Left ventricle myocardium inferior (tissue), 1 donor: ENCODE measurements around the gene MGLL. TPM values are rescaled to one million over a fixed set of nuclear protein-coding genes. Genes with fewer than 3 reads are reported as not detected.
A peak's percentile ranks its signal among the peaks of the same experiment; 100 is the strongest.

Source experiments
- DNase-seq: peaks from one replicate; pipeline ENCODE4 v3.0.0-alpha.2; 2020
- H3K27ac ChIP-seq: fragments of 200-600 bp; replicated peaks from 2 replicates; pipeline ENCODE4 v1.8.0; 2021
- H3K27me3 ChIP-seq: fragments of 200-600 bp; 2 replicates; pipeline ENCODE4 v1.8.0; 2021; ENCODE audit warnings: low read depth
- H3K36me3 ChIP-seq: fragments of 200-600 bp; 2 replicates; pipeline ENCODE4 v1.8.0; 2021
- H3K4me1 ChIP-seq: fragments of 200-600 bp; 2 replicates; pipeline ENCODE4 v1.8.0; 2021
- H3K4me3 ChIP-seq: fragments of 200-600 bp; 2 replicates; pipeline ENCODE4 v1.8.0; 2021; ENCODE audit warnings: mild to moderate bottlenecking, moderate library complexity
- H3K9me3 ChIP-seq: fragments of 200-600 bp; replicated peaks from 2 replicates; pipeline ENCODE4 v1.8.0; 2021
- CTCF ChIP-seq: fragments of 200-600 bp; IDR thresholded peaks from 2 replicates; pipeline ENCODE4 v1.8.0; 2021; ENCODE audit warnings: antibody characterized with exemption, mild to moderate bottlenecking, borderline replicate concordance
- intact Hi-C: fragments of 100-400 bp; cut with micrococcal nuclease; formaldehyde crosslinking; loops from one replicate; pipeline ENCODE4 v1.11.0; 2022
- total RNA-seq: library from RNA; stranded (reverse); fragmentation: NEBNext Ultra II Directional; extraction: Animal tissue kit (Norgen Biotek cat#: 25700); gene quantifications from one replicate; pipeline ENCODE4 v1.2.1, GENCODE V29; 2021
- donor health status: DM: no; HTN: yes; CAD: no; lungs with severe emphysema.

MGLL gene
- total RNA-seq, 1 donor from 2014 or later, result 67.0 TPM

- Histone ChIP-seq H3K4me3 (no peak overlapping the region), H3K36me3 (peaks cover 46% of the 10 kb centered on the region), H3K27ac (peak overlapping the region; percentile 96), H3K9me3 (no peaks in the 10 kb centered on the region), H3K27me3 (no peaks in the 10 kb centered on the region), H3K4me1 (peaks cover 94% of the 10 kb centered on the region)
- no peak for TF ChIP-seq CTCF
- no peak for DNase-seq
- intact Hi-C loops, result no loop called here
These were observed 102.0 kb downstream of the MGLL start for GRCh38 chr3:127720161-127720823.

GRCh38 chr3:127719369-127719768, 102.9 kb downstream of the MGLL start:
- H3K4me3 ChIP-seq, result no peak overlapping the region
- no peaks in the 10 kb centered on the region for H3K9me3 ChIP-seq
- intact Hi-C loops, result no loop called here
- H3K27me3 ChIP-seq, result no peaks in the 10 kb centered on the region
- H3K36me3 ChIP-seq, result peaks cover 46% of the 10 kb centered on the region
- DNase-seq, result no peak
- H3K27ac ChIP-seq, result peak overlapping the region; percentile 96
- TF ChIP-seq CTCF, result no peak
- peaks cover 95% of the 10 kb centered on the region for H3K4me1 ChIP-seq

- peaks cover 46% of the 10 kb centered on the region for H3K36me3 ChIP-seq
- H3K9me3 ChIP-seq, result no peaks in the 10 kb centered on the region
- no peaks in the 10 kb centered on the region for H3K27me3 ChIP-seq
- peak overlapping the region; percentile 96 for H3K27ac ChIP-seq
- H3K4me3 ChIP-seq, result no peak overlapping the region
- intact Hi-C loops, result no loop called here
- no peak for TF ChIP-seq CTCF
- no peak for DNase-seq
- peaks cover 97% of the 10 kb centered on the region for H3K4me1 ChIP-seq
These were observed 103.4 kb downstream of the MGLL start for GRCh38 chr3:127718916-127719290.

DNA sequence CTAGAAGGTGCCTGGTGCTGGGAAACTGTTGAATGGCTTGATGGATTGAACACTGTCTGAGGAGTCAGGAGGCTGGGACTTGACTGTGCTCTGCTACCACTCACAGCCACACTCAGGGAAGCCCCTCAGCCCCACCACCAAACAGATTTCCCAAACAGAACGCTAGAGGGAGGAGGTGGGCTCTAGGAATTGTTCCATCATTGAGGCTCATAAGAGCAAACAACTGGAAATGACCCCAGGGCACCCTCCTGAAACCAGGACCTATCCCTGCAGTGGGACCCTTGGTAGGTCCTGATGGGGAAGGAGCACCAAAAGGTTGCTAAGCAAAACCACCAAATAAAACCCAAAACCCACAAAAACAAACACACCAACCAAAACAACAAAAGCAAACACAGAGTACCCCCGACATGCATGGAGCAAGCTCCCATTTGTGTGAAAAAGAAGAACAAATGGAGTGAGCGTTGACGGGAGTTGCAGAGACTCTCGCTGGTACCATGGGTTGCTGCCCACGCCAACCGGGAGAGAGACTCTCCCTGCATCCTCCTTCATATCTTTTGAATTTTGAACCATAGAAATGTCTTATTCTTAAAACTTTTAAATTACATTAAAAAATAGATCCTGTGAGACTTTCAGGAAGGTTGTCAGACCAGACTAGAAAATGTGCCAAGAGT, 103.9 kb downstream of the MGLL start:
- intact Hi-C loops, result no loop called here
- DNase-seq, result no peak
- H3K4me3 ChIP-seq, result no peak overlapping the region
- peak overlapping the region; percentile 96 for H3K27ac ChIP-seq
- H3K36me3 ChIP-seq, result peaks cover 47% of the 10 kb centered on the region
- no peak for TF ChIP-seq CTCF
- no peaks in the 10 kb centered on the region for H3K9me3 ChIP-seq
- H3K27me3 ChIP-seq, result no peaks in the 10 kb centered on the region
- H3K4me1 ChIP-seq, result peaks cover 97% of the 10 kb centered on the region

- no peaks in the 10 kb centered on the region for H3K27me3 ChIP-seq
- H3K4me3 ChIP-seq, result no peak overlapping the region
- no peaks in the 10 kb centered on the region for H3K9me3 ChIP-seq
- no peak for TF ChIP-seq CTCF
- peaks cover 97% of the 10 kb centered on the region for H3K4me1 ChIP-seq
- peak overlapping the region; percentile 96 for H3K27ac ChIP-seq
- intact Hi-C loops, result no loop called here
- H3K36me3 ChIP-seq, result peaks cover 50% of the 10 kb centered on the region
- DNase-seq, result no peak
These were observed 104.7 kb downstream of the MGLL start for GRCh38 chr3:127717357-127718244.
